ENCODE results near the gene SLC34A2. TPM values are rescaled to one million over a fixed set of nuclear protein-coding genes. Genes with fewer than 3 reads are reported as not detected.

Gene SLC34A2
- total RNA-seq, 1 donor from 2014 or later, result not detected

DNA sequence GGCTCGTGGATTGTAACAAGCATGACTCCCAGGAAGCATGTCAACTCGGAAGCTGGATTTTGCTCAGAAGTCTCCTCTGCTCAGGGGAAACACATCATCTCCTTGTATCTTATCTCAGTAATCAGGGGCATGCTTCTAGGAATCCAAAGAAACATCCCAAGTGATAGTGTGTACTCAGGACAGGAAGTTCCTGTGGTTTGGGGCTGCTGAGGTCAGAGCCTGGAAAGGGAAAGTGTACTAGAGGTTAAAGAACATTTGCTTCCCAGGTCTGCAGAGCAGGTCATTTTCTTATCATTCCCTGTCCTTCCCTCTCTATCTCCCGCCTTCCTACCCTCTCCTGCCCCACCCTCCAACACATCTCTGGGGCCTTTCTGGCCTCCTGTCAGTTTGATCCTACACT is 38.8 kb downstream of the SLC34A2 start:
- no peak for DNase-seq (ENCODE audit: low read depth, low spot score)
- H3K27me3 Mint-ChIP-seq (ENCODE audit: low read depth), result no peaks in the 10 kb centered on the region
- H3K36me3 Mint-ChIP-seq (ENCODE audit: low read depth), result peaks cover 3% of the 10 kb centered on the region
- H3K4me1 Mint-ChIP-seq, result no peaks in the 10 kb centered on the region
- peaks cover 9% of the 10 kb centered on the region for H3K9me3 Mint-ChIP-seq
- H3K4me3 Mint-ChIP-seq, result no peak overlapping the region
- TF ChIP-seq, protein P1, sequence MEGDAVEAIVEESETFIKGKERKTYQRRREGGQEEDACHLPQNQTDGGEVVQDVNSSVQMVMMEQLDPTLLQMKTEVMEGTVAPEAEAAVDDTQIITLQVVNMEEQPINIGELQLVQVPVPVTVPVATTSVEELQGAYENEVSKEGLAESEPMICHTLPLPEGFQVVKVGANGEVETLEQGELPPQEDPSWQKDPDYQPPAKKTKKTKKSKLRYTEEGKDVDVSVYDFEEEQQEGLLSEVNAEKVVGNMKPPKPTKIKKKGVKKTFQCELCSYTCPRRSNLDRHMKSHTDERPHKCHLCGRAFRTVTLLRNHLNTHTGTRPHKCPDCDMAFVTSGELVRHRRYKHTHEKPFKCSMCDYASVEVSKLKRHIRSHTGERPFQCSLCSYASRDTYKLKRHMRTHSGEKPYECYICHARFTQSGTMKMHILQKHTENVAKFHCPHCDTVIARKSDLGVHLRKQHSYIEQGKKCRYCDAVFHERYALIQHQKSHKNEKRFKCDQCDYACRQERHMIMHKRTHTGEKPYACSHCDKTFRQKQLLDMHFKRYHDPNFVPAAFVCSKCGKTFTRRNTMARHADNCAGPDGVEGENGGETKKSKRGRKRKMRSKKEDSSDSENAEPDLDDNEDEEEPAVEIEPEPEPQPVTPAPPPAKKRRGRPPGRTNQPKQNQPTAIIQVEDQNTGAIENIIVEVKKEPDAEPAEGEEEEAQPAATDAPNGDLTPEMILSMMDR (conservative IDR thresholded peaks at IDR 0.05), result no peak
- H3K27ac Mint-ChIP-seq (ENCODE audit: unreplicated experiment), result no peak overlapping the region

DNA sequence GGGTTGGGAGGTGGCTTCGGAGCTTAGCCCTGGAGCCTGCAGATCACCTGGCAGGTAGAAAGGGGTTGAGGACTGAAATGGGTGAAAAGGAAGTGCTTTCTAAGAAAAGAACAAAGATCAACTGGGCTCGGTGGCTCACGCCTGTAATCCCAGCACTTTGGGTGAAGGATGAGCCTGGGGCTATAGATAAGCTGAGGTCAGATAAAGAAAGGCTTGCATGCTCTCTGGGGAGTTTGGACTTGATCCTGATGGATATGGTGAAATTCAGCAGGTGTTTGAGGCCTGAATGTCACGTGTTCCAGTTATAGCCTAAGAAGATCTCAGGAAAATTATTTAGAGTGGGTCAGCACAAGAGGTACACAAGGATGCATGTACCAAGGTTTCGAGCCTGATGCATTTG is 40.8 kb downstream of the SLC34A2 start:
- TF ChIP-seq, protein P1 (conservative IDR thresholded peaks at IDR 0.05), result no peak
- Mint-ChIP-seq H3K27ac (ENCODE audit: unreplicated experiment) (no peak overlapping the region), H3K36me3 (ENCODE audit: low read depth) (no peaks in the 10 kb centered on the region), H3K9me3 (peaks cover 5% of the 10 kb centered on the region), H3K4me3 (no peak overlapping the region), H3K27me3 (ENCODE audit: low read depth) (no peaks in the 10 kb centered on the region), H3K4me1 (no peaks in the 10 kb centered on the region)
- DNase-seq (ENCODE audit: low read depth, low spot score), result no peak

DNA sequence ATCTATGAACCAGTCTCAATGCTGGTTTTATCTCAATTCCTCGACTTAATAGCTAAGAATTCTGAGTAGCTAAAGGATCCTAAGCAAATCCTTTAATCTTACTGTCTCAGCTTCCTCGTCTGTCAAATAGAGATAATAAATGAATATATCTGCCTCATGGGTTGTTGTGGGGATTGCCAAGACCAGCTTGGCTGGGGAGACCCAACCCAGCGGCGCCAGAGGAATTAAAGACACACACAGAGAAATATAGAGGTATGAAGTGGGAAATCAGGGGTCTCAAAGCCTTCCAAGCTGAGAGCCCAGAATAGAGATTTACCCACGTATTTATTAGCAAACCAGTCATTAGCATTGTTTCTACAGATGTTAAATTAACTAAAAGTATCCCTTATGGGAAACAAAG is 41.9 kb downstream of the SLC34A2 start:
- H3K36me3 Mint-ChIP-seq (ENCODE audit: low read depth), result no peaks in the 10 kb centered on the region
- no peaks in the 10 kb centered on the region for H3K27me3 Mint-ChIP-seq (ENCODE audit: low read depth)
- no peak for DNase-seq (ENCODE audit: low read depth, low spot score)
- no peak overlapping the region for H3K27ac Mint-ChIP-seq (ENCODE audit: unreplicated experiment)
- H3K9me3 Mint-ChIP-seq, result no peaks in the 10 kb centered on the region
- TF ChIP-seq, protein P1 (conservative IDR thresholded peaks at IDR 0.05), result no peak
- no peaks in the 10 kb centered on the region for H3K4me1 Mint-ChIP-seq
- H3K4me3 Mint-ChIP-seq, result no peak overlapping the region

GRCh38 chr4:25700661-25701060 is 45.0 kb downstream of the SLC34A2 start:
- no peak overlapping the region for H3K27ac Mint-ChIP-seq (ENCODE audit: unreplicated experiment)
- H3K36me3 Mint-ChIP-seq (ENCODE audit: low read depth), result no peaks in the 10 kb centered on the region
- H3K4me3 Mint-ChIP-seq, result no peak overlapping the region
- H3K4me1 Mint-ChIP-seq, result no peaks in the 10 kb centered on the region
- TF ChIP-seq, protein P1 (conservative IDR thresholded peaks at IDR 0.05), result no peak
- H3K9me3 Mint-ChIP-seq, result no peaks in the 10 kb centered on the region
- H3K27me3 Mint-ChIP-seq (ENCODE audit: low read depth), result no peaks in the 10 kb centered on the region
- DNase-seq (ENCODE audit: low read depth, low spot score), result no peak

- DNase-seq (ENCODE audit: low read depth, low spot score), result no peak
- no peak overlapping the region for H3K27ac Mint-ChIP-seq (ENCODE audit: unreplicated experiment)
- no peaks in the 10 kb centered on the region for H3K27me3 Mint-ChIP-seq (ENCODE audit: low read depth)
- H3K36me3 Mint-ChIP-seq (ENCODE audit: low read depth), result no peaks in the 10 kb centered on the region
- TF ChIP-seq, protein P1 (conservative IDR thresholded peaks at IDR 0.05), result no peak
- no peaks in the 10 kb centered on the region for H3K4me1 Mint-ChIP-seq
- H3K4me3 Mint-ChIP-seq, result no peak overlapping the region
- no peaks in the 10 kb centered on the region for H3K9me3 Mint-ChIP-seq
Observed at GRCh38 chr4:25702848-25703247, 47.2 kb downstream of the SLC34A2 start.
